HepG2 (cell line): ENCODE data around the gene LRP1-AS.

ENCODE experiments used
- AGO2 ChIP-seq: fragments of 200-400 bp; formaldehyde crosslinking; optimal IDR thresholded peaks from 2 replicates; pipeline ENCODE3; 2017; ENCODE audit warnings: mild to moderate bottlenecking, low read depth, low read length, moderate library complexity
- CTCF ChIP-seq: sonication (generic); formaldehyde crosslinking; IDR thresholded peaks from 2 replicates; pipeline ENCODE4 v1.5.0; 2020; ENCODE audit warnings: mild to moderate bottlenecking, missing genetic modification reagents, moderate library complexity
- JUN ChIP-seq: sonication (generic); formaldehyde crosslinking; IDR thresholded peaks from 2 replicates; pipeline ENCODE4 v1.4.0; 2020; ENCODE audit warnings: mild to moderate bottlenecking, missing genetic modification reagents
- ZNF234 ChIP-seq: sonication (generic); formaldehyde crosslinking; conservative IDR thresholded peaks from 2 replicates; pipeline ENCODE4 v1.5.1; 2020; ENCODE audit warnings: mild to moderate bottlenecking, missing genetic modification reagents

- TF ChIP-seq CTCF (CRISPR knock-in tag) (no peak), AGO2 (peak; percentile 52), JUN (CRISPR knock-in tag) (no peak), ZNF234 (CRISPR knock-in tag) (no peak)
These were observed 38.0 kb upstream of the LRP1-AS start for GRCh38 chr12:57185403-57185802.
